ENCODE measurements around the gene LMF1. TPM values are rescaled to one million over a fixed set of nuclear protein-coding genes. Genes with fewer than 3 reads are reported as not detected.

Gene LMF1
- total RNA-seq, 1 donor: 35.8 TPM

- Histone ChIP-seq H4K20me1 (ENCODE audit: insufficient read depth, low read length) (no peaks in the 10 kb centered on the region), H3K4me1 (ENCODE audit: insufficient read depth, low read length) (no peaks in the 10 kb centered on the region), H3K27ac (ENCODE audit: low read depth, low read length) (no peak overlapping the region), H3K27me3 (ENCODE audit: insufficient read depth, low read length) (no peaks in the 10 kb centered on the region), H3K4me3 (ENCODE audit: insufficient read depth, low read length) (no peak overlapping the region), H3K4me2 (ENCODE audit: insufficient read depth, low read length) (no peak overlapping the region), H3K79me2 (ENCODE audit: insufficient read depth, low read length) (no peaks in the 10 kb centered on the region), H2AFZ (ENCODE audit: low read length) (no peak overlapping the region), H3K36me3 (ENCODE audit: insufficient read depth, low read length) (no peaks in the 10 kb centered on the region), H3K9me3 (ENCODE audit: low read depth, low read length) (no peaks in the 10 kb centered on the region)
- no peak for TF ChIP-seq CTCF (IDR thresholded peaks at IDR 0.05; ENCODE audit: extremely low read depth, low read depth, low read length)
- no peak for DNase-seq (ENCODE audit: insufficient read length, low spot score, missing footprints)
These were observed 40.3 kb downstream of the LMF1 start for GRCh38 chr16:930511-930910.

- H3K9me3 ChIP-seq (ENCODE audit: low read depth, low read length): no peaks in the 10 kb centered on the region
- H3K27ac ChIP-seq (ENCODE audit: low read depth, low read length): no peak overlapping the region
- no peaks in the 10 kb centered on the region for H3K36me3 ChIP-seq (ENCODE audit: insufficient read depth, low read length)
- DNase-seq (ENCODE audit: insufficient read length, low spot score, missing footprints): no peak
- no peaks in the 10 kb centered on the region for H3K27me3 ChIP-seq (ENCODE audit: insufficient read depth, low read length)
- no peaks in the 10 kb centered on the region for H3K79me2 ChIP-seq (ENCODE audit: insufficient read depth, low read length)
- no peak overlapping the region for H2AFZ ChIP-seq (ENCODE audit: low read length)
- no peak overlapping the region for H3K4me3 ChIP-seq (ENCODE audit: insufficient read depth, low read length)
- no peaks in the 10 kb centered on the region for H3K4me1 ChIP-seq (ENCODE audit: insufficient read depth, low read length)
- no peak overlapping the region for H3K4me2 ChIP-seq (ENCODE audit: insufficient read depth, low read length)
- no peaks in the 10 kb centered on the region for H4K20me1 ChIP-seq (ENCODE audit: insufficient read depth, low read length)
- no peak for TF ChIP-seq CTCF (IDR thresholded peaks at IDR 0.05; ENCODE audit: extremely low read depth, low read depth, low read length)
These were observed 40.7 kb downstream of the LMF1 start for GRCh38 chr16:930076-930475.

- Histone ChIP-seq H3K79me2 (ENCODE audit: insufficient read depth, low read length) (no peaks in the 10 kb centered on the region), H3K4me1 (ENCODE audit: insufficient read depth, low read length) (no peaks in the 10 kb centered on the region), H3K27ac (ENCODE audit: low read depth, low read length) (no peak overlapping the region), H3K4me3 (ENCODE audit: insufficient read depth, low read length) (no peak overlapping the region), H3K27me3 (ENCODE audit: insufficient read depth, low read length) (no peaks in the 10 kb centered on the region), H2AFZ (ENCODE audit: low read length) (no peak overlapping the region), H3K9me3 (ENCODE audit: low read depth, low read length) (no peaks in the 10 kb centered on the region), H3K36me3 (ENCODE audit: insufficient read depth, low read length) (no peaks in the 10 kb centered on the region), H4K20me1 (ENCODE audit: insufficient read depth, low read length) (no peaks in the 10 kb centered on the region), H3K4me2 (ENCODE audit: insufficient read depth, low read length) (no peak overlapping the region)
- TF ChIP-seq CTCF (IDR thresholded peaks at IDR 0.05; ENCODE audit: extremely low read depth, low read depth, low read length): no peak
- DNase-seq (ENCODE audit: insufficient read length, low spot score, missing footprints): no peak
These were observed 41.3 kb downstream of the LMF1 start for GRCh38 chr16:929227-930073.

- Histone ChIP-seq H3K27me3 (ENCODE audit: insufficient read depth, low read length) (no peaks in the 10 kb centered on the region), H3K4me2 (ENCODE audit: insufficient read depth, low read length) (no peak overlapping the region), H3K4me1 (ENCODE audit: insufficient read depth, low read length) (no peaks in the 10 kb centered on the region), H3K79me2 (ENCODE audit: insufficient read depth, low read length) (no peaks in the 10 kb centered on the region), H4K20me1 (ENCODE audit: insufficient read depth, low read length) (no peaks in the 10 kb centered on the region), H3K9me3 (ENCODE audit: low read depth, low read length) (no peaks in the 10 kb centered on the region), H3K4me3 (ENCODE audit: insufficient read depth, low read length) (no peak overlapping the region), H3K36me3 (ENCODE audit: insufficient read depth, low read length) (no peaks in the 10 kb centered on the region), H2AFZ (ENCODE audit: low read length) (no peak overlapping the region), H3K27ac (ENCODE audit: low read depth, low read length) (no peak overlapping the region)
- no peak for TF ChIP-seq CTCF (IDR thresholded peaks at IDR 0.05; ENCODE audit: extremely low read depth, low read depth, low read length)
- no peak for DNase-seq (ENCODE audit: insufficient read length, low spot score, missing footprints)
These were observed 42.3 kb downstream of the LMF1 start for GRCh38 chr16:928526-928925.

All from osteoblast (primary cell).